IMR-90 (cell line): ENCODE data around the gene PRDM12. TPM values are rescaled to one million over a fixed set of nuclear protein-coding genes. Genes with fewer than 3 reads are reported as not detected.

Experiments
- ATAC-seq: fragments of 200-7000 bp; cut with Tn5 transposase; 2 replicates; pipeline ENCODE4 v1.9.1; 2020; ENCODE audit warnings: low read depth, mild to moderate bottlenecking, moderate library complexity
- BruUV-seq: library from RNA; stranded (reverse); fragments of 400-500 nt; replicated peaks from 2 replicates; lab custom pipeline; 2021; lab: Mats Ljungman, UMichigan
- CTCF ChIA-PET: fragments of 300-600 bp; formaldehyde crosslinking; extraction: SDS; loops from one replicate; lab custom pipeline; 2021; ENCODE audit warnings: antibody characterized with exemption; lab: Yijun Ruan, JAX
- POLR2A ChIA-PET: fragments of 300-600 bp; sonication (Branson Sonifier 250); formaldehyde crosslinking; loops from one replicate; lab custom pipeline; 2022; ENCODE audit warnings: antibody characterized with exemption; ENCODE audit not compliant: unreplicated experiment; lab: Charles Lee
- DNase-seq: peaks from one replicate; pipeline ENCODE4 v3.0.0; 2013
- H2AFZ ChIP-seq: replicated peaks from 2 replicates; pipeline ENCODE3; 2013; ENCODE audit warnings: low read length, mild to moderate bottlenecking; ENCODE audit not compliant: poor library complexity
- H2AK5ac ChIP-seq: 2 replicates; pipeline ENCODE4 v1.6.1; 2013; ENCODE audit warnings: low read depth, low read length, inconsistent platforms
- H2AK9ac ChIP-seq: replicated peaks from 2 replicates; pipeline ENCODE3; 2013; ENCODE audit warnings: mild to moderate bottlenecking, low read depth, low read length, moderate library complexity; ENCODE audit not compliant: poor library complexity
- H2BK120ac ChIP-seq: 2 replicates; pipeline ENCODE4 v1.6.1; 2013; ENCODE audit warnings: low read depth, low read length, inconsistent platforms
- H2BK15ac ChIP-seq: 3 replicates; pipeline ENCODE4 v1.6.1; 2013; ENCODE audit warnings: low read depth, low read length, inconsistent platforms
- H2BK20ac ChIP-seq: 2 replicates; pipeline ENCODE4 v1.6.1; 2013; ENCODE audit warnings: low read depth, mild to moderate bottlenecking, inconsistent platforms, low read length, moderate library complexity
- H2BK5ac ChIP-seq: 2 replicates; pipeline ENCODE4 v1.6.1; 2013; ENCODE audit warnings: mild to moderate bottlenecking, low read depth, low read length, inconsistent platforms; ENCODE audit not compliant: poor library complexity, severe bottlenecking
- H3K14ac ChIP-seq: replicated peaks from 2 replicates; pipeline ENCODE4 v1.6.1; 2013; ENCODE audit warnings: low read depth, low read length, inconsistent platforms
- H3K18ac ChIP-seq: 2 replicates; pipeline ENCODE4 v1.6.1; 2013; ENCODE audit warnings: low read depth, low read length, control low read depth
- H3K23ac ChIP-seq: 2 replicates; pipeline ENCODE4 v1.6.1; 2013; ENCODE audit warnings: low read depth, low read length, inconsistent platforms
- H3K27ac ChIP-seq: 2 replicates; pipeline ENCODE4 v1.5.1; 2013; ENCODE audit warnings: mild to moderate bottlenecking, control low read depth, low read length; ENCODE audit not compliant: insufficient read depth
- H3K27me3 ChIP-seq: 2 replicates; pipeline ENCODE4 v1.6.1; 2013; ENCODE audit warnings: low read length; ENCODE audit not compliant: control insufficient read depth, insufficient read depth
- H3K36me3 ChIP-seq: 2 replicates; pipeline ENCODE4 v1.6.1; 2013; ENCODE audit warnings: low read length, mixed read lengths; ENCODE audit not compliant: control insufficient read depth, insufficient read depth
- H3K4ac ChIP-seq: 2 replicates; pipeline ENCODE4 v1.6.1; 2013; ENCODE audit warnings: low read depth, low read length, inconsistent platforms
- H3K4me1 ChIP-seq: 2 replicates; pipeline ENCODE4 v1.6.1; 2013; ENCODE audit warnings: low read length, mixed read lengths; ENCODE audit not compliant: control insufficient read depth, insufficient read depth
- H3K4me2 ChIP-seq: 2 replicates; pipeline ENCODE4 v1.6.1; 2013; ENCODE audit warnings: low read depth, mild to moderate bottlenecking, control low read depth, low read length, moderate library complexity
- H3K4me3 ChIP-seq: 2 replicates; pipeline ENCODE4 v1.5.1; 2013; ENCODE audit warnings: low read depth, mild to moderate bottlenecking, control low read depth, low read length, moderate library complexity; ENCODE audit not compliant: insufficient read depth
- H3K56ac ChIP-seq: 2 replicates; pipeline ENCODE4 v1.6.1; 2013; ENCODE audit warnings: low read length, inconsistent platforms; ENCODE audit not compliant: insufficient read depth; ENCODE audit errors: extremely low read depth
- H3K79me1 ChIP-seq, 2 experiments: 2 replicates each; pipeline ENCODE4 v1.6.1; 2013; ENCODE audit warnings: low read length in 2 of 2, inconsistent platforms in 1 of 2, low read depth in 1 of 2
- H3K9ac ChIP-seq: 2 replicates; pipeline ENCODE4 v1.6.1; 2013; ENCODE audit warnings: low read depth, low read length, control low read depth
- H3K9me1 ChIP-seq: 2 replicates; pipeline ENCODE4 v1.6.1; 2013; ENCODE audit warnings: low read length, inconsistent platforms; ENCODE audit not compliant: insufficient read depth
- H3K9me3 ChIP-seq: 2 replicates; pipeline ENCODE4 v1.6.1; 2013; ENCODE audit warnings: low read length; ENCODE audit not compliant: control insufficient read depth, insufficient read depth
- H4K20me1 ChIP-seq: 2 replicates; pipeline ENCODE4 v1.6.1; 2013; ENCODE audit warnings: low read length, inconsistent platforms; ENCODE audit not compliant: insufficient read depth
- H4K5ac ChIP-seq: 2 replicates; pipeline ENCODE4 v1.6.1; 2013; ENCODE audit warnings: mild to moderate bottlenecking, low read depth, low read length, control low read depth
- H4K8ac ChIP-seq, 2 experiments: 2 replicates each; pipeline ENCODE4 v1.6.1; 2013; ENCODE audit warnings: low read depth in 2 of 2, low read length in 2 of 2, control low read depth in 1 of 2, inconsistent platforms in 1 of 2
- H4K91ac ChIP-seq: 2 replicates; pipeline ENCODE4 v1.6.1; 2013; ENCODE audit warnings: low read depth, low read length, inconsistent platforms; ENCODE audit not compliant: insufficient read depth
- BHLHE40 ChIP-seq: fragments of 150-350 bp; IDR thresholded peaks from 2 replicates; pipeline ENCODE4 v1.6.1; 2016; ENCODE audit warnings: mild to moderate bottlenecking, low read depth, low read length
- CEBPB ChIP-seq: IDR thresholded peaks from 2 replicates; pipeline ENCODE4 v1.6.1; 2012; ENCODE audit warnings: low read depth, low read length, improper control_type of control experiment
- CHD1 ChIP-seq: IDR thresholded peaks from 2 replicates; pipeline ENCODE4 v1.6.1; 2012; ENCODE audit warnings: low read depth, low read length, improper control_type of control experiment
- FOS ChIP-seq: fragments of 150-350 bp; IDR thresholded peaks from 2 replicates; pipeline ENCODE4 v1.6.1; 2016; ENCODE audit warnings: low read depth, low read length
- MAFK ChIP-seq: IDR thresholded peaks from 2 replicates; pipeline ENCODE4 v1.6.1; 2012; ENCODE audit warnings: low read depth, low read length, improper control_type of control experiment
- MAZ ChIP-seq: IDR thresholded peaks from 2 replicates; pipeline ENCODE4 v1.6.1; 2012; ENCODE audit warnings: low read depth, mild to moderate bottlenecking, low read length, improper control_type of control experiment, moderate library complexity, borderline replicate concordance
- MXI1 ChIP-seq: IDR thresholded peaks from 2 replicates; pipeline ENCODE4 v1.6.1; 2012; ENCODE audit warnings: low read depth, mild to moderate bottlenecking, low read length, moderate library complexity, borderline replicate concordance
- NFE2L2 ChIP-seq: fragments of 150-350 bp; IDR thresholded peaks from 2 replicates; pipeline ENCODE4 v1.6.1; 2016; ENCODE audit warnings: low read depth, mild to moderate bottlenecking, low read length
- POLR2A ChIP-seq: IDR thresholded peaks from 2 replicates; pipeline ENCODE4 v1.6.1; 2012; ENCODE audit warnings: mild to moderate bottlenecking, low read depth, low read length
- RAD21 ChIP-seq: IDR thresholded peaks from 2 replicates; pipeline ENCODE4 v1.6.1; 2012; ENCODE audit warnings: low read length, improper control_type of control experiment
- RCOR1 ChIP-seq: IDR thresholded peaks from 2 replicates; pipeline ENCODE4 v1.6.1; 2012; ENCODE audit warnings: mild to moderate bottlenecking, low read length, improper control_type of control experiment; ENCODE audit not compliant: insufficient replicate concordance
- RFX5 ChIP-seq: IDR thresholded peaks from 2 replicates; pipeline ENCODE4 v1.8.0; 2012; ENCODE audit warnings: low read depth, mild to moderate bottlenecking, low read length, moderate library complexity
- SMC3 ChIP-seq: fragments of 150-350 bp; IDR thresholded peaks from 2 replicates; pipeline ENCODE4 v1.6.1; 2016; ENCODE audit warnings: low read depth, mild to moderate bottlenecking, antibody characterized with exemption, low read length, moderate library complexity
- USF2 ChIP-seq: fragments of 150-350 bp; IDR thresholded peaks from 2 replicates; pipeline ENCODE4 v1.6.1; 2017; ENCODE audit warnings: mild to moderate bottlenecking, antibody characterized with exemption, low read length, low read depth
- WGBS, 2 experiments: methylation state at CpG; one replicate each; pipeline versions ENCODE4 v1.1.5 to v1.1.7; 2013; ENCODE audit warnings: missing lambda C conversion rate in 2 of 2; ENCODE audit not compliant: insufficient read length in 1 of 2; ENCODE audit errors: extremely low coverage in 2 of 2; 5-methylcytosine and 5-hydroxymethylcytosine counted together
- dilution Hi-C: fragments of 300-500 bp; cut with HindIII; formaldehyde crosslinking; loops from one replicate; pipeline ENCODE4 v1.14.3; 2018; ENCODE audit warnings: low sequenced_read_pairs; ENCODE audit not compliant: unreplicated experiment
- in situ Hi-C: fragments of 300-500 bp; cut with MboI; formaldehyde crosslinking; loops from 3 replicates; pipeline ENCODE4 v1.14.3; 2019; ENCODE audit warnings: low sequenced_read_pairs, inconsistent platforms, mixed read lengths
- intact Hi-C: fragments of 100-400 bp; cut with micrococcal nuclease; formaldehyde crosslinking; loops from 2 replicates; pipeline ENCODE4 v1.10.0; 2022
- polyA plus RNA-seq, 3 experiments: library from polyadenylated mRNA; depleted of rRNA; stranded (reverse); fragments of >200 nt; gene quantifications; 2 replicates each; pipeline ENCODE4 v1.2.3, GENCODE V29; 2012; ENCODE audit warnings: low replicate concordance in 1 of 3
- total RNA-seq: library from RNA; depleted of rRNA; stranded (reverse); fragments of >200 nt; gene quantifications from 2 replicates; pipeline ENCODE4 v1.2.3, GENCODE V29; 2012
- TF ChIP-seq, protein P1 (sequence below): conservative IDR thresholded peaks from 2 replicates; pipeline ENCODE4 v1.5.1; 2012; ENCODE audit warnings: mild to moderate bottlenecking, low read depth, low read length, improper control_type of control experiment
- TF ChIP-seq, protein P2 (sequence below): fragments of 150-350 bp; IDR thresholded peaks from 2 replicates; pipeline ENCODE4 v1.6.1; 2016; ENCODE audit warnings: low read depth, mild to moderate bottlenecking, low read length, moderate library complexity, borderline replicate concordance

The PRDM12 gene
- total and polyA plus RNA-seq, 2 of the 4 experiments (the other 2 are of a cell fraction), result not detected

DNA sequence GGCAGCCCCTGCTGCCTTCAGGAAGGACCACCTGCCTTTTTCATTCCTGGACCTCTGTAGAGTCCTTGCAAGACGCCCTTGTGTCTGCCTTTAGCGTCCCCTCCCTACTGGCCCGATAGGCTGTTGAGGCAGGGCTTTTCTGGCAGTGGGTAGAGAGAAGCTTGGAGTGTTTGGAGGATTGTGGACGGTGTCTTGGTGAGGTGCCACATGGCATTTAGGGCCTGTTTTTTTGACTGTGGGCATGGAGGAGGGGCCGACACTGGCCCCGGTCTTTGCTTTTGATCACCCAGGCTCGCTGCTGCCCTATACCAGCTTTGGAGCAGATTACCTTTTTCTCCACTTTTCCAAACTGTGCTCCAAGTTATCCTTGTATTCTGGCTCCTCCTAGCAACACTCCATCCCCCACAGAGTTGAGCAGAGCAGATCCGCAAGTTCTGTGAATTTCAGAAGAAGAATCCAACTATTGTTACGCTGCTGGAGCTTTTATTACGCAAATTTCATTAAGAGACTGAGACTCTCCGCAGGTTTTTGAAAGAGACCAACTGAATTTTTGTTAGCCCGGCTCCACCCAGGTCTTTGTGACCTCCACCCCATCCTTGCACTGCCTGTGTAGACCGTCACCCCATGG, 34.8 kb upstream of the PRDM12 start:
- H3K4ac ChIP-seq, result no peak overlapping the region
- 98% methylated on average over 5 of the region's 13 CpGs; no CpG with 5 or more reads in 1 of the 2 experiments for WGBS, 2 experiments
- H3K56ac ChIP-seq, result no peak overlapping the region
- no peak overlapping the region for H2AK9ac ChIP-seq
- dilution Hi-C loops (no loop called here), in situ Hi-C loops (no loop called here), intact Hi-C loops (no loop called here)
- BruUV-seq, result no TSS peak
- ChIA-PET POLR2A (no interaction called here), CTCF (no interaction called here)
- H2BK120ac ChIP-seq, result no peak overlapping the region
- H3K27ac ChIP-seq, result no peak overlapping the region
- no peak overlapping the region for H3K9ac ChIP-seq
- no peaks in the 10 kb centered on the region for H3K4me1 ChIP-seq
- no peak overlapping the region for H3K4me2 ChIP-seq
- H2BK20ac ChIP-seq, result no peak overlapping the region
- no peaks in the 10 kb centered on the region for H3K9me3 ChIP-seq
- H2BK15ac ChIP-seq, result no peak overlapping the region
- H4K5ac ChIP-seq, result no peak overlapping the region
- H3K27me3 ChIP-seq, result no peaks in the 10 kb centered on the region
- no peak overlapping the region for H3K4me3 ChIP-seq
- H3K9me1 ChIP-seq, result no peaks in the 10 kb centered on the region
- TF ChIP-seq, protein P1, sequence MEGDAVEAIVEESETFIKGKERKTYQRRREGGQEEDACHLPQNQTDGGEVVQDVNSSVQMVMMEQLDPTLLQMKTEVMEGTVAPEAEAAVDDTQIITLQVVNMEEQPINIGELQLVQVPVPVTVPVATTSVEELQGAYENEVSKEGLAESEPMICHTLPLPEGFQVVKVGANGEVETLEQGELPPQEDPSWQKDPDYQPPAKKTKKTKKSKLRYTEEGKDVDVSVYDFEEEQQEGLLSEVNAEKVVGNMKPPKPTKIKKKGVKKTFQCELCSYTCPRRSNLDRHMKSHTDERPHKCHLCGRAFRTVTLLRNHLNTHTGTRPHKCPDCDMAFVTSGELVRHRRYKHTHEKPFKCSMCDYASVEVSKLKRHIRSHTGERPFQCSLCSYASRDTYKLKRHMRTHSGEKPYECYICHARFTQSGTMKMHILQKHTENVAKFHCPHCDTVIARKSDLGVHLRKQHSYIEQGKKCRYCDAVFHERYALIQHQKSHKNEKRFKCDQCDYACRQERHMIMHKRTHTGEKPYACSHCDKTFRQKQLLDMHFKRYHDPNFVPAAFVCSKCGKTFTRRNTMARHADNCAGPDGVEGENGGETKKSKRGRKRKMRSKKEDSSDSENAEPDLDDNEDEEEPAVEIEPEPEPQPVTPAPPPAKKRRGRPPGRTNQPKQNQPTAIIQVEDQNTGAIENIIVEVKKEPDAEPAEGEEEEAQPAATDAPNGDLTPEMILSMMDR, result no peak
- TF ChIP-seq POLR2A (no peak), RCOR1 (no peak), BHLHE40 (no peak), CHD1 (no peak), MAZ (no peak), SMC3 (no peak), FOS (no peak), MAFK (no peak), USF2 (no peak), CEBPB (no peak), NFE2L2 (no peak), RAD21 (no peak), MXI1 (no peak), RFX5 (no peak)
- TF ChIP-seq, protein P2, sequence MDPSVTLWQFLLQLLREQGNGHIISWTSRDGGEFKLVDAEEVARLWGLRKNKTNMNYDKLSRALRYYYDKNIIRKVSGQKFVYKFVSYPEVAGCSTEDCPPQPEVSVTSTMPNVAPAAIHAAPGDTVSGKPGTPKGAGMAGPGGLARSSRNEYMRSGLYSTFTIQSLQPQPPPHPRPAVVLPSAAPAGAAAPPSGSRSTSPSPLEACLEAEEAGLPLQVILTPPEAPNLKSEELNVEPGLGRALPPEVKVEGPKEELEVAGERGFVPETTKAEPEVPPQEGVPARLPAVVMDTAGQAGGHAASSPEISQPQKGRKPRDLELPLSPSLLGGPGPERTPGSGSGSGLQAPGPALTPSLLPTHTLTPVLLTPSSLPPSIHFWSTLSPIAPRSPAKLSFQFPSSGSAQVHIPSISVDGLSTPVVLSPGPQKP, result no peak
- H2BK5ac ChIP-seq, result no peak overlapping the region
- H3K23ac ChIP-seq, result no peak overlapping the region
- DNase-seq (no peak), ATAC-seq (no peak)
- H4K20me1 ChIP-seq, result peaks cover 5% of the 10 kb centered on the region; the same call in 1 of the 2 replicates
- peaks cover 0 to 6% of the 10 kb centered on the region in 2 experiments; a peak in 2 of 4 replicates for H3K79me1 ChIP-seq
- no peak overlapping the region for H4K8ac ChIP-seq
- H3K18ac ChIP-seq, result no peak overlapping the region
- H2AK5ac ChIP-seq, result no peak overlapping the region
- H3K14ac ChIP-seq, result no peak overlapping the region
- H3K36me3 ChIP-seq, result peaks cover 84% of the 10 kb centered on the region
- no peak overlapping the region for H2AFZ ChIP-seq
- no peak overlapping the region for H4K91ac ChIP-seq
